ENCODE results near the gene KRTAP4-7. TPM values are rescaled to one million over a fixed set of nuclear protein-coding genes. Genes with fewer than 3 reads are reported as not detected.
"Not testable (repeated sequence)": the region's sequence is repeated elsewhere in the genome, so short reads cannot be mapped to it uniquely, and the experiment has no call there.

Gene KRTAP4-7
- total RNA-seq, 2 donors from 2014 or later = not detected

DNA sequence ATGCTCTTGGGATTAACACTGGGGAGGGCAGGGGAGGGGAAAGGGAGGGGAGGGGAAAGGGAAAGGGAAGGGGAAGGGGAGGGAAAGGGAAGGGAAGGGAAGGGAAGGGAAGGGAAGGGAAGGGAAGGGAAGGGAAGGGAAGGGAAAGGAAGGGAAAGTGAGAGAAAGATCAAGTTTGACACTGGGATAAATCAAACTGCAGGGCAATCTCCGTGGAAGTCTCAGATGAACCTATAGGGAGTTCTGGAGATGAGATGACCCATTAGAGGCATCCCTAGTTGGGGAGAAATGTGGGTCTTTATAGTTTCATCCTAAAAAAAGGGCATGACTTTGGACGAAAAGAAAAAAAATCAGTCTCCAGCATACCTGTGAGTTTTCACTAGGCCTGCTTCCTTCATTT is 37.8 kb downstream of the KRTAP4-7 start:
- no peaks in the 10 kb centered on the region for H3K4me1 Mint-ChIP-seq
- H3K4me3 Mint-ChIP-seq = no peak overlapping the region
- H3K4me1 ChIP-seq (ENCODE audit: control insufficient read depth, insufficient read depth, low read length) = no peaks in the 10 kb centered on the region
- H3K27ac Mint-ChIP-seq = no peak overlapping the region
- H3K36me3 Mint-ChIP-seq (ENCODE audit: low read depth) = no peaks in the 10 kb centered on the region
- DNase-seq = no peak
- peaks cover 4% of the 10 kb centered on the region for H3K27me3 Mint-ChIP-seq (ENCODE audit: insufficient read depth)
- no peaks in the 10 kb centered on the region for H3K36me3 ChIP-seq (ENCODE audit: control insufficient read depth, insufficient read depth, low read length)
- H3K27ac ChIP-seq (ENCODE audit: low read depth, low read length) = no peak overlapping the region
- H3K27me3 ChIP-seq (ENCODE audit: control insufficient read depth, insufficient read depth, low read length, poor library complexity, severe bottlenecking) = no peaks in the 10 kb centered on the region
- peaks cover 4% of the 10 kb centered on the region for H3K9me3 ChIP-seq (ENCODE audit: control insufficient read depth, low read length)
- 88 to 100% methylated on average over 1 to 2 of the region's 2 CpGs for WGBS, 2 experiments (ENCODE audit: insufficient coverage in 1 of 2, insufficient read length in 1 of 2)
- H3K4me3 ChIP-seq (ENCODE audit: low read length) = no peak overlapping the region
- H3K9ac ChIP-seq (ENCODE audit: extremely low read depth, low read length, poor library complexity, severe bottlenecking) = no peak overlapping the region
- TF ChIP-seq, protein P1, sequence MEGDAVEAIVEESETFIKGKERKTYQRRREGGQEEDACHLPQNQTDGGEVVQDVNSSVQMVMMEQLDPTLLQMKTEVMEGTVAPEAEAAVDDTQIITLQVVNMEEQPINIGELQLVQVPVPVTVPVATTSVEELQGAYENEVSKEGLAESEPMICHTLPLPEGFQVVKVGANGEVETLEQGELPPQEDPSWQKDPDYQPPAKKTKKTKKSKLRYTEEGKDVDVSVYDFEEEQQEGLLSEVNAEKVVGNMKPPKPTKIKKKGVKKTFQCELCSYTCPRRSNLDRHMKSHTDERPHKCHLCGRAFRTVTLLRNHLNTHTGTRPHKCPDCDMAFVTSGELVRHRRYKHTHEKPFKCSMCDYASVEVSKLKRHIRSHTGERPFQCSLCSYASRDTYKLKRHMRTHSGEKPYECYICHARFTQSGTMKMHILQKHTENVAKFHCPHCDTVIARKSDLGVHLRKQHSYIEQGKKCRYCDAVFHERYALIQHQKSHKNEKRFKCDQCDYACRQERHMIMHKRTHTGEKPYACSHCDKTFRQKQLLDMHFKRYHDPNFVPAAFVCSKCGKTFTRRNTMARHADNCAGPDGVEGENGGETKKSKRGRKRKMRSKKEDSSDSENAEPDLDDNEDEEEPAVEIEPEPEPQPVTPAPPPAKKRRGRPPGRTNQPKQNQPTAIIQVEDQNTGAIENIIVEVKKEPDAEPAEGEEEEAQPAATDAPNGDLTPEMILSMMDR (conservative IDR thresholded peaks at IDR 0.05) = no peak
- peaks cover 4% of the 10 kb centered on the region for H3K9me3 Mint-ChIP-seq

DNA sequence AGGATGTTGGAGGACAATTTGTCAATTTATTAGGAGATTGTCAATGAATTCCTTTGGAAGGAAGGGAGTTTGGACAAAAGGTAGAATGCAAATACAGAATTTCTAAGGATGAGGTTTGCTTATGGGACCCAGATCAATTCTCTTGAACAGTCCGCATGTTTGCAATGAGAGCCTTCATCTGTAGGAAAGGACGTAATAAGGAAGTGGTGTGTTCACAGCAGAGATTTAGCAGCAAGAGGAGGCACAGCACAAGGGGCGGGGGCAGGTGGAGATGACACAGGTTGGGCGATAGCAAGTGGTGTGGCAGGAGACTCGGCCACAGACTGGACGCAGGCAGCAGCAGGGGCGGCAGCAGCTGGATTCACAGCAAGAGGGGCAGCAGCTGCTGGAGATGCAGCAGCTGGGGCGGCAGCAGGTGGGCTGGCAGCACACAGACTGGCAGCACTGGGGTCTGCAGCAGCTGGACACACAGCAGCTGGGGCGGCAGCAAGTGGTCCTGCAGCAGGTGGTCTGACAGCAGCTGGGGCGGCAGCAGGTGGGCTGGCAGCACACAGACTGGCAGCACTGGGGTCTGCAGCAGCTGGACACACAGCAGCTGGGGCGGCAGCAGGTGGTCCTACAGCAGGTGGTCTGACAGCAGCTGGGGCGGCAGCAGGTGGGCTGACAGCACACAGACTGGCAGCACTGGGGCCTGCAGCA is 39.5 kb downstream of the KRTAP4-7 start:
- H3K36me3 Mint-ChIP-seq (ENCODE audit: low read depth); H3K27ac ChIP-seq (ENCODE audit: low read depth, low read length); H3K36me3 ChIP-seq (ENCODE audit: control insufficient read depth, insufficient read depth, low read length); H3K27ac Mint-ChIP-seq; H3K4me3 ChIP-seq (ENCODE audit: low read length); H3K4me1 Mint-ChIP-seq; H3K4me1 ChIP-seq (ENCODE audit: control insufficient read depth, insufficient read depth, low read length); DNase-seq; H3K27me3 ChIP-seq (ENCODE audit: control insufficient read depth, insufficient read depth, low read length, poor library complexity, severe bottlenecking); H3K9ac ChIP-seq (ENCODE audit: extremely low read depth, low read length, poor library complexity, severe bottlenecking); H3K9me3 Mint-ChIP-seq; H3K4me3 Mint-ChIP-seq; H3K27me3 Mint-ChIP-seq (ENCODE audit: insufficient read depth); H3K9me3 ChIP-seq (ENCODE audit: control insufficient read depth, low read length): not testable (repeated sequence)
- 83 to 87% methylated on average over 8 to 12 of the region's 12 CpGs for WGBS, 2 experiments (ENCODE audit: insufficient coverage in 1 of 2, insufficient read length in 1 of 2)

DNA sequence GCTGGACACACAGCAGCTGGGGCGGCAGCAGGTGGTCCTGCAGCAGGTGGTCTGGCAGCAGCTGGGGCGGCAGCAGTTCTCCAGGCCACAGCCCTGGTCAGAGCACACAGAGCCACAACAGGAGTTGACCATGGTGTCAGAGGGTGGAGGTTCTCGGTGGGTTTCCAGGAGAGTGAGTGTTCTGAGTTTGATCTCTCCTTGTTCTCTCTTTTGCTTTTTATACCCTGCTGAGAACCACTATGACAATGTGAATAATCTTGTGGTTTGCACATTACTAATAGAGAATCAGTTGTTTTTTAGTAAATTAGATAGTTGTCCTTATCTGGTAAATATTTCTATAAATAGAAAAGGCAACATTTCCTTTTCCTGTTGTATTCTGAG is 40.0 kb downstream of the KRTAP4-7 start, which contains the start of gene KRTAP4-12:
KRTAP4-12 (minus strand) TSS at position 192 of the 381 bp plus-strand sequence; CDS start at position 132, 60 bp downstream.
- H3K9me3 Mint-ChIP-seq; H3K27me3 ChIP-seq (ENCODE audit: control insufficient read depth, insufficient read depth, low read length, poor library complexity, severe bottlenecking); H3K4me1 ChIP-seq (ENCODE audit: control insufficient read depth, insufficient read depth, low read length); H3K4me1 Mint-ChIP-seq; H3K9ac ChIP-seq (ENCODE audit: extremely low read depth, low read length, poor library complexity, severe bottlenecking); H3K9me3 ChIP-seq (ENCODE audit: control insufficient read depth, low read length); H3K27ac ChIP-seq (ENCODE audit: low read depth, low read length); H3K4me3 ChIP-seq (ENCODE audit: low read length); DNase-seq; H3K4me3 Mint-ChIP-seq; H3K27ac Mint-ChIP-seq; H3K36me3 Mint-ChIP-seq (ENCODE audit: low read depth); H3K27me3 Mint-ChIP-seq (ENCODE audit: insufficient read depth); H3K36me3 ChIP-seq (ENCODE audit: control insufficient read depth, insufficient read depth, low read length): not testable (repeated sequence)
- WGBS, 2 experiments (ENCODE audit: insufficient coverage in 1 of 2, insufficient read length in 1 of 2) = 75 to 78% methylated on average over 1 to 3 of the region's 3 CpGs

DNA sequence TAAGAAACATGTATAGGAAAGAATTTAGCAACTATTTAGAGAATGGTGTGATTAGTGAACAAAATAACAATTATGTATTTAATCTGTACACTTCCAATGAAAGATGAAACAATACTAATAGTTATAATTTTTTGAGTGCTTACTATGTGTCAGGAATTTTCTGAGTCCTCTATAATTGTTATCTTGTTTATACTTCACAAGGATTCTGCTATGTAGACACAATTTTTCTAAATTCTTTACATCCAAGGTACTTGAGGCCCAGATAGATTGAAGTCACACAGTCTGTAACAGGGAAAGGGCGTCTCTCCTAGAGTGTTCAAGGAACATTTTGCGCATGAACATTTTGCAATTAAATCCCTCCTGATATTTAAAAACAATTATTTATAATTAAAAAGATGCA is 41.1 kb downstream of the KRTAP4-7 start:
- Mint-ChIP-seq H3K4me1 (no peaks in the 10 kb centered on the region), H3K27ac (no peak overlapping the region), H3K27me3 (ENCODE audit: insufficient read depth) (no peaks in the 10 kb centered on the region), H3K36me3 (ENCODE audit: low read depth) (no peaks in the 10 kb centered on the region), H3K4me3 (no peak overlapping the region), H3K9me3 (peaks cover 4% of the 10 kb centered on the region)
- TF ChIP-seq, protein P1 (conservative IDR thresholded peaks at IDR 0.05) = no peak
- Histone ChIP-seq H3K27ac (ENCODE audit: low read depth, low read length) (no peak overlapping the region), H3K27me3 (ENCODE audit: control insufficient read depth, insufficient read depth, low read length, poor library complexity, severe bottlenecking) (no peaks in the 10 kb centered on the region), H3K4me3 (ENCODE audit: low read length) (no peak overlapping the region), H3K4me1 (ENCODE audit: control insufficient read depth, insufficient read depth, low read length) (no peaks in the 10 kb centered on the region), H3K36me3 (ENCODE audit: control insufficient read depth, insufficient read depth, low read length) (no peaks in the 10 kb centered on the region), H3K9ac (ENCODE audit: extremely low read depth, low read length, poor library complexity, severe bottlenecking) (no peak overlapping the region), H3K9me3 (ENCODE audit: control insufficient read depth, low read length) (peaks cover 4% of the 10 kb centered on the region)
- DNase-seq = no peak
- WGBS, 2 experiments (ENCODE audit: insufficient coverage in 1 of 2, insufficient read length in 1 of 2) = 100% methylated on average over 1 of the region's 2 CpGs; no CpG with 5 or more reads in 1 of the 2 experiments

All from endodermal cell (in vitro differentiated cells).